ENCODE results near the gene SMIM23.

SMIM23 gene

GRCh38 chr5:171821286-171821685 lies 35.7 kb downstream of the SMIM23 start:
- no peak for DNase-seq

DNA sequence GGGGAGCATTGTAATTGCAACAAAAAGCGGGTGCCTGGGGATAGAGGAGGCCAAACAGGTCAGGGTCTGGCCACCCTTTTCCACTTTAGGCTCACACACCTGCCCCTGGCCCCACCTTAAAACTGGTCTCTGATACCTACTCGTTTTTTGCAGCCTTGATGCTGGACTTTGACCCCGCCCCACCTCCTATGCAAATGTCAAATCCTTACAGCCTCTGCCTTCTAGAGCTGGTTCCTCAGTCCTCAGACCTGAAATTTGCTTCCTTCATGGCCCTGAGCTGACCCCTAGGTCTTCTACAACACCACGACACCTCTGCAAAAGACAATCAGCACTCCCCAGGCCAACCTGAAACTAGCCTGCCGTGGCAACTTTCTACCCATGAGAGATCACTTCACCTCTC lies 37.7 kb downstream of the SMIM23 start:
- DNase-seq, result no peak

GRCh38 chr5:171825051-171825450 lies 39.4 kb downstream of the SMIM23 start:
- no peak for DNase-seq

DNA sequence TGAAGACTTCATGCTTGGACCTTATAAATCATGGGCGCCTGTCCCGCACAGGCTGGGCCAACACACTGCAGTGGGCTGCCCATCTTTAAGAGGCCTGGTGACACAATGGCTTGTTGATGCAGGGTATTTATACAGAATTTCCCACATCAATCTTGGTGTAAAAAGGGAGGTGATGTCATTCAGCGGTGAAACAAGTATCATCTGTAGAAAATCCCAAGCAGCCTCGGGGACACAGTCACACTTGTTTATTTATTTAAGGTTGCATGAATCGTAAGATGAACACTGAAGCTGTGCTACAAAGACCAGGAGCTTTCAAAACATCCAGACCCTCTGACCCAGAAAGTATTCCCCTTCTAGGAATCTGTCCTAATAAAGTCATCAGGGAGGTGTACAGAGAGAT lies 40.5 kb downstream of the SMIM23 start:
- DNase-seq, result no peak

GRCh38 chr5:171827162-171827561 lies 41.5 kb downstream of the SMIM23 start:
- DNase-seq, result no peak

- DNase-seq, result no peak
These were observed 45.1 kb downstream of the SMIM23 start for GRCh38 chr5:171830686-171831085.

- no peak for DNase-seq
These were observed 47.2 kb downstream of the SMIM23 start for GRCh38 chr5:171832775-171833174.

DNA sequence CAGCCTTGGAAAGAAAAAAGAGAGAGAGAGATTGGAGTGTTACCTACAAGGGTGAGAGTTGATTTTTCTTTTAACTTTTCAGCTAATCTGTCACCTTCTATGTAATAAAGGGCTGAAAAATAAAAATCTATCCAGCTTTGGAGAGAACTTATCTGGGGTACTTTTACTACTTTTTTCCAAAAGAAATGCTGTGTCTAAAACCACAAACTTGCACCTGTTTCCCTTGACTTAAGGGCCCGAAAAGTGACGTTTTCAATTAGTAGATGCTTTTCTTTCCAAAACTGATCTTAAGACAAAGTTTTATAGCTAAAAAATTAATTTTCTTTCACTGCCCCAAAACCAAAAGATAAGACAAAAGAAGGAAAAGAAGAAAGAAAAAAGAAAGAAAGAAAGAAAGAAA lies 48.8 kb downstream of the SMIM23 start:
- DNase-seq, result no peak

DNA sequence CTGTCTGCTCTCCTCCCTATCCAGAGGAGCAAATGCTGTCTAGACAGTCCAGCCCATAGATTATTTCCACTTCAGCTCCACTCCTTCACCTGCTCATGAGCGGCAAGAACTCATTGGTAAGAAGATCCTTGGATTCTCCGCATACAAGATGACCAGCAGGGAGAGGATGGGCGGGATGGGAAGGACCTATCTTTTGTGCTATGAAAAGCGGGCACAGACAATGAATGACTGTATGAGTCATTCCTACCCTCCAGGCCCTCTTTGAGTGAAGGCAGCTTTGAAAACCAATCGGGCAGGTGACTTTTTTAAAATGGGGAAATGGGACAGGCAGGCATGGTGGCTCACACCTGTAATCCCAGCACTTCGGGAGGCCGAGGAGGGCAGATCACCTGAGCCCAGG lies 49.4 kb downstream of the SMIM23 start:
- DNase-seq, result no peak

DNA sequence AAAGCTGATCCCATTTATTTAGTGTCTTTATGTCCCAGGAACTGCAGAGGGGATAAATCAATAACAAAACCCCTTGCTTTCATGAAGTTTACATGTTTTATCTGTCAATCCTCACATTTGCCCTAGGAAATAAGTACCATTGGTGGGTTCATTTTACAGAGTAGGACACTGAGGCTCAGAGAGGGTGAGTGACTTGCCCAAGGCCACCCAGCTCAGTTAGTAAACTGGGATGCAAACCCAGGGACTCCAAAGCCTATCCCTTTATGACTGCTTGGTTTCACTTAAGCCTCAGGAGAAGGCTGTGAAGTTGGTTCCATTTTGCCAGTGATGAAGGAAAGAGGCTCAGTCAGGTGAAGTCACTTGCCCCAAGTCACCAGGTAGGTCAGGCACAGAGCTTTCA lies 51.9 kb downstream of the SMIM23 start:
- DNase-seq, result no peak

DNA sequence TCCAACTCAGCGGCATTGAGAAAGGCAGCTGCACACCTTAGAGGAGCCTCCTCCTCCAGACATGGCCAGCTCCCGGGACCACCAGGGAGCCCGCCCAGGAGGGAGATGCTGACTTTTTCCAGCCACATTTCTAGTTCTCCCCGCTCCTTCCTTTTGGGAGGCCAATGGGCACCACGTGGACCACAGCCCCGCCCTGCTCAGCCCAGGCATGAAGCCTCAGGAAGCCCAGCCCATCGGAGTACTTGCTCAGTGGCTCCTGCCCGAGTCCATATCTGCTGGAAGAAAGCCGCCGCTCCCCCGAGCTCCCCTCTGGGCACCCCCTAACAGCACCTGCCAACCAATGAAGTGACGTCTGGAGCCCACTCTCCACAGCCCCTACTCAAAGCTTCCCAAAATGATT lies 52.4 kb downstream of the SMIM23 start:
- DNase-seq, result no peak

DNA sequence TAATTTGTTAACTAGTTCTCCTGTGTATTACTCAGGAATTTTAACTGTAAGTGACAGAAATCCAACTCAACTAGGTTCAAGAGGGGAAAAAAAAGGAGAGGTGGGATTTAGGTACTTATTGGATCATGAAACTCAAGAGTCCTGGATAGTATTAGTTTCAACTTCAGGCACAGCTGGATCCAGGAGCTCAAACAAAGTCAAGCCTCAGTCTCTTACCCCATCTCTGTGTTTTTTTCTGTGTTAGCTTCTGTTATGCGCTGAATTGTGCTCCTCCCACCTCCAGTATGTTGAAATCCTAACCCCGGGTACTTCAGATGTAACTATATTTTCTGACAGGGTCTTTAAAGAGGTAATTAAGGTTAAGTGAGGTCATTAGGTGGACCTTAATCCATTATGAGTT lies 53.5 kb downstream of the SMIM23 start:
- no peak for DNase-seq

DNA sequence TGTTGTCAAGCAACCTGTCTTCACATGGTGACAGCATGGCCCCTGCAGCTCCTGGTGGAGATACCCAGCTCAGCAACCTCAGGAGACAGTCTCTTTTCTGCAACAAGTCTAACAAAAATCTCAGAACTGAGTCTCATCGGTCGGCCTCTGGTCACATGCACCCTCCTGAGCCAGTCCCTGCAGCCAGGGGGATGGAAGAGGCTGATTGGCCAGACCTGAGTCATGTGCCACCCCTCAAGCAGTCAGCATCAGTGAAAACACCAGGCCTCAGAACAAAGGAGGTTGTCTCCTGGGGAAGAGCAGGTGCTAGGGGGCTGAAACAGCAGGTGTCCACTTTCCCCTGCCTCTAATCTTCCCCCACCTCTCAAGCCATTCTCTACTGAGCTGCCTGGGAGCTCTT lies 54.4 kb downstream of the SMIM23 start:
- DNase-seq, result no peak

All from bone marrow (tissue), 2 donors.